Measurements from ENCODE around the gene CCNG2.

DNA sequence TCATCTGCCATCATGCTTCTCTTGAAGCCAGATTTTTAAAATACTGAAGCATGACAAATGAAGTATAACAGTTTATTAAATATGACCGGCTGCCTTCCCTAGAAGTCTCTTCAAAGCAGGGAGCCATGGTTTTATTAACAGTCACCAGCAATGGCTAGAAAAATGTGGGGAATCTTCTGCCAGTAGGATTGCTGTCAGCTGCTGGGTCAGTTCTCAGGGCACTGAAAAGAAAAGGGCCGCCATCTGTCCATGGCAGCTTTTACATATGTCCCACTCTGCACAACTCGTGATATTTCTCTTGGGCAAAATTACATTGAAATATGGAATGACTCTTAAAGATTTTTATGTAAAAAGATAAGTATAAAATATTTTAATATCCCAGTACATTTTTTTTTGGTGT lies 2.8 kb downstream of the CCNG2 start:
- TF ChIP-seq CTCF (IDR thresholded peaks at IDR 0.05 in 4 of 5, conservative IDR thresholded peaks at IDR 0.05 in 1 of 5): no peak
- TF ChIP-seq POLR2A (IDR thresholded peaks at IDR 0.05): no peak

Measured in gastrocnemius medialis (tissue), 4 donors.